HT1080 (cell line): ENCODE data around the gene DNAJC5G. TPM values are rescaled to one million over a fixed set of nuclear protein-coding genes. Genes with fewer than 3 reads are reported as not detected.
"Not testable (repeated sequence)": the region's sequence is repeated elsewhere in the genome, so short reads cannot be mapped to it uniquely, and the experiment has no call there.

ENCODE experiments used
- DNase-seq: peaks from one replicate; pipeline ENCODE4 v3.0.0-alpha.2; 2015; ENCODE audit warnings: low read depth
- total RNA-seq: library from RNA; depleted of rRNA; stranded (reverse); fragments of >200 nt; shearing (Covaris generic); gene quantifications from 2 replicates; pipeline ENCODE4 v1.2.3, GENCODE V29; 2014

The DNAJC5G gene
- total RNA-seq, 1 experiment from 2014 or later: not detected

DNA sequence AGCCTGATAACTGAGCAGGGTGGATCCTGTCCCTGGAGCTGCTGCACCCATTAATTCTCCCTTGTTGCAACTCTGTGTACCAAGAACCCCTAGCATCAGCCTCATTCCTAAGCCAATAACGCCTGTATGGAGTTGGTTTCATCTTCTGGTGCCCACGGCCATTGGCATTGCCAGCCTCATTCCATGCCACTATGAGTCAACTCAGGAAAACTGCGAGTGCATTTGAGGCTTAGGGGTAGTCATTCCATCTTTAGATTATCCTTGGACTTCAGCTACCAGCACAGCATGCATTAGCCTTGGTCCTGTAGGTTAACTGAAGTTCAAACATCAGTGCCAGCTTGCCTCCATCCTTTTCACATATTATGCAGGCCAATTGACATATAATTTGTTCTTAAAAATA is 5.6 kb downstream of the DNAJC5G start:
- no peak for DNase-seq

DNA sequence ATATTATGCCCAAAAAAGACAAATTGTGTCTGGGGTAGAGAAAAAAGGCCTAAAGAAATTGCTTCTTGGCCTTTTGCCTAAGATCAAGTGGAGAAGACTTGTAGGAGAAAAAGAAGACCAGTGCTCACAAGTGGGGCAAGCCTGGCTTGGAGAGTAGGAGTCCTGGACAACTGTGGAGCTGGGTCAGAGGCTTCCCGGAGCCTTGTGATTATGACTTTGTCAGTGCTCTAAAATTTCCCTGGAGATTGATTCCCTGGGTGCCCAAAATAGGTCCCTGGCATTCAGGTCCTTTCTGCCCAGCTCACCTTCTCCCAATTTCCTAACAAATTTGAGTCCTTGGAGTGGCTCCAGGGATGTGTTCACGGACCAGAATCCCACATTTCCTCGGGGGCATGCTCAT is 6.2 kb downstream of the DNAJC5G start:
- DNase-seq: no peak

DNA sequence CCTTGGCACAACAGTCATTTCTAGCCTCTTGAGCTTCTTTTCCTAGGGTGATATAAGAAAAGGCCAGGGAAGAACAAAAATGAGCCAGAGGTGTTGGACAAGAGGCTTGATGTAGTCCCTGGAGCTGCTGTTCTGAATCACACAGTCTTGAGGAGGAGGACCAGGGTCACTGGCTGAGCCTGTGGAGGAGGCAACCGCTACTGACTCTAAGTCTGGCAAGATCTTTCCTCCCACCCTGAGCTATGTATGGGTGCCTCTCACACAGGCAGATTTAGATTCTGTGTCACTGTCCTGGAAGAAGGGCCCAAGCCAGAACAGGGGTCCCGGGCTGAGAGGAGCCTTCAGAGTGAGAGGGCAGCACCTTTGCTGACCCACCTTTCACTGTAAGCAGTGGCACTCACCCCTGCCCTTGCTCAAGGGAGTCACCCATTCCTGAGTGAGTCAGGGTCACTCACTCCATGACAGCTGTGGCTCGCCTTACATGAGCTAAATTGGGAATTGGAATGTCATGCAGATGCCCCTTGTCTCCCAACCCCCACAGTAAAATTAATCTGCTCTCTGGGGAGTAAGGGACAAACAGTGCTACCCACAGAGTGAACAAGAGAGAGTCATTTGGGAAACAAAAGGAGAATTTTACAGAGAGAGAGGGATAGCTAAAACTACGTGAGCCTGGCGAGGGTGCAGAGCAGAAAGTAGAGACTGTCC is 6.8 kb downstream of the DNAJC5G start, which contains the start of gene TRIM54:
TRIM54 (plus strand) TSS at position 575 of the 705 bp plus-strand sequence. CDS start 303 bp downstream, outside the sequence.
- no peak for DNase-seq

DNA sequence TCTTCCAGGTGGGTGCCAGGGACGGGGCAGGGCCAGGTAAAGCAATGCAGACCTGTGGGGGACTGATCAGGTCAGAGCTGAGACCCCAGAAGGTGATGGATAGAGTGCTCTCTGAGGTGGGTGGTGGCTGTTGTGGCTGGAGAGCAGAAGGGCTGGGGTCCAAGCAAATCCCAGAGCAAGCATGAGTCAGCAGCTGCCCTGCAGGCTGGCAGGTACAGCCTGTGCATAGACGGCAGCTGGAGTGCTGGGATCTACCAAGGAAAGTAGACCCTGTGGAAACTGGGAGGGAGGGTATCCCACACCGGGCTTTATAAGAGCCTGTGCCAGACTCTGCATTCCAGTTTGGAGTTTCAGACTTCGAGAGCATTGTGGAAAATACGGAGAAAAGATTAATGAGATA is 7.7 kb downstream of the DNAJC5G start:
- DNase-seq: no peak

DNA sequence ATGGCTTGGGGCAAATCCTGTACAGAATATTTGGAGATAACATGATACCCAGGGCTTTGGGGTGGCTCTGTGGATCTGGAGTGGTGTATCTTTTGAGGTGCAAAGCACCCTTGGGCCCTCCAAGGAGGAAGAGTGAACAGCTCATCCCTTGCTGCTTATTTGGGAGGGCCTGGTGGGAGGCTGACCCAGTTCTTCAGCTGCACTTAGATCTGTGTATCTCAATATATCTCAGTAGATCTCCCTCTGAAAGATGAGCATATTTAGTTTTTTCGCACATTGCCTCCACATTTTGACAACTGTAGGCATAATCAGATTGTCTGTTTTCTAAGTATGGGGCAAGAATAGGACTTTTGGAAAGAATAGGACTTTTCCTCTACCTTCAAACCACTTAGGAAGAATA is 9.8 kb downstream of the DNAJC5G start:
- no peak for DNase-seq

DNA sequence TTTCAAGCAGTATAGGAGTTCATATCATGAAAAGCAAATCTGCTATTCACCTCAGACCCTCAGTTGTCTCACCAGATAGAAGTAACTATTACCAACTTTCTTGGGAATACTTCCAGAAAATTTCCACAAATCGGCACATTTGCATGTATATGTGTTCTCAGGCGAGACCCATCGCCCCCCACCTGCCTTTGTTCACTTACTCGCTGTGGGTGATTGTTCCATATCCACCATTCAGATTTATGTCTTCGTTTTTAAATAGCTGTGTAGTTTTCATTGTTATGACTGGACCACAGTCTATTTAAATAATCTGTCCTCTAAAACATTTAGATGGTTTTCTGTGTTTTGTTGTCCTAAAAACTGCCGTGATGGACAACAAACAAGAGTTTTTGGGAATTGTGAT is 10.2 kb downstream of the DNAJC5G start:
- DNase-seq: no peak

DNA sequence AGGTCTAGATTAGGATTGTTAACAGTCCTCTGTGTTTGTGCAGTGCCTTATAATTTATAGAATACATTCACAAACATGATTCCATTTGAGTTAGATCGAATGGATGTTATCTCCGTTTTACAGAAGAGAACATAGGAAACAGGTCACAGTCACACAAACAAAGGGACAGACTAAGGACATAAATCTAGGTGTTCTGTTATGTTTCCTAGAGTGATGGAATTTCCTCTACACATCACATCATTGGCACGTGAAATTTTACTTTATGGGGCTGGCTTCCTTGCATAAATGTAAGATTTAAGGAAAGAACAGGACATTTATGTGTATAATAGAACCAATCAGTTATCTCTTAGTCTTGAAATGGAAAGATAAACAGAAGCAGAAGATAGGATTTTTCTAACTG is 13.4 kb downstream of the DNAJC5G start:
- DNase-seq: no peak

DNA sequence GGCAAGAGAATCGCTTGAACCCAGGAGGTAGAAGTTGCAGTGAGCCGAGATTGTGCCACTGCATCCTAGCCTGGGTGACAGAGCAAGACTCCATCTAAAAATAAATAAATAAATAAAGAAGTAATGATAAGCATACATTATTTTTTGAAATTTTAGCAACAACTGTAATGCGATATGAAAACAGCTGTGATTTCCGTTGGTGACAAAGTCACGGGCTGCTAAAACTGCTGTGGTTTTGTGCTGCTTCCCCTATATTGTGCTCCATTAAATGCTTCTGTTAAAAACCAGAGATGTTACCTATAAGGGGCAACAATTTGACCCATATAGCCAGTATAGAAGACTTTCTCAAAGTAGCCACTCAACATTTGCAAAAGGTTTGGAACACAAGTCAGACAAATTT is 15.3 kb downstream of the DNAJC5G start:
- DNase-seq: no peak

DNA sequence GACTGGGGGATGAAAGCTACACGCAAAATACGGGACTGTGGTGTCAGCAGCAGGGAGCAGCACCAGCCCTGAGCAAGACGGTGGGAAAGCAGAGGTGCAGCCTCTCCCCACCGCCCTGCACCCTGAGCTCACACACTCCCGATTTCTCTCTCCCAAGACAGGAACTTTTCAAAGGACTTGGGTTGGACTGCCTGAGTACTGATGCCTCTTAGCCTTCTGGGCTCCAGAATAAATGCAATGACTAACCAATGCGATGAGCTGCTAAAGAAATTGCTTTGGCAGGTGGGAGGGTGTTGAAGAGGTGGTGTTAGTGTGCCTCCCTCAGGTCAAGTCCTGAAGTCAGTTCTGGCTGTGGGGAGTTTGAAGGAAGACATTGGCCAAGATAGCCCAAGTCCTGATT is 16.6 kb downstream of the DNAJC5G start:
- DNase-seq: peak; percentile 41

DNA sequence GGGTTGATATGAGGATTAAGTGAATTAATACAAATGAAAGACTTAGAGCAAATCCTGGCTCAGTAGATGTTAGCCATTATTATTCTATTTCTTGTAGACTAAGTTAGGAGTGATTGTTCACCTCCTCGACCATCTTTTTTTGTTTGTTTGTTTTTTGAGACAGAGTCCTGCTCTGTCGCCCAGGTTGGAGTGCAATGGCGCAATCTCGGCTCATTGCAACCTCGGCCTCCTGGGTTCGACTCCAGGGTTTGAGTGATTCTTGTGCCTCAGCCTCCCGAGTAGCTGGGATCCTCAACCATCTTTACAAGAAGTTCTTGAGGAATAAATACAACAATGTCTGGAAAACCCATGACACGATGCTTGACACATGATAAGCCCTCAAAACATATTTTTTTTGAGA is 19.7 kb downstream of the DNAJC5G start:
- DNase-seq: no peak

DNA sequence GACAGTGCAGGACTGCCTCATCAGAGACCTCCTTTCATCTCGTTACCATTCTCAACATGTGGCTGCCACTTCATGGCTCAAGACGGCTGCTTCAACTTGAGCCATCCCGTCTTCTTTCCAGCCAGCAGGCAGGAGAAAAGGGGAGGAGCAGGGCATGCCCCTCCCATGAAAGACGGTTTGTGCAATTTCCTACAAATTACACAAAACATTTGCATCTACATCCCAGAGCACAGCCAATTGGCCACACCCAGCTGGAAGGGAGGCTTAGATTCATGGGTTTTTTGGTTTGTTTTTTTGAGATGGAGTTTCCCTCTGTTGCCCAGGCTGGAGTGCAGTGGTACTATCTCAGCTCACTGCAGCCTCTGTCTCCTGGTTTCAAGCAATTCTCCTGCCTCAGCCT is 21.2 kb downstream of the DNAJC5G start:
- DNase-seq: no peak

DNA sequence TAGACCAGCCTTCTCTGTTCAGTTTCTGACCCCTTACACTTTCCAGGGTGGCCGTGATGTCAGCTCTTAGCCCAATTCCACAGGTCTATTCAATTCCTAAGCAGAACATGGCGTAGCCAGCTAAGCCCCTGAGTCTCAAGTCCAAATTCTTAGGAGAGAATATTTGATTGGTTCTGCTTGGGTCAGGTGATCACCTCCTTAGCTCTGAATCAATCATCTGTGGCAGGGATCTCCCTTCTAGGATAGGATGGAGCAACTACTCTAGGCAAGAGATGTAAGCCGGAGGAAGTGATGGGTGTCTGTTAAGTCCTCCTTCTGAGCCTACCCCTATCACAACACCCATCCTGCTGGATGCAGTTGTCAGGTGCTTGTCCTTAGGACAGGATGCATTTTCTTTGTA is 22.0 kb downstream of the DNAJC5G start:
- no peak for DNase-seq

DNA sequence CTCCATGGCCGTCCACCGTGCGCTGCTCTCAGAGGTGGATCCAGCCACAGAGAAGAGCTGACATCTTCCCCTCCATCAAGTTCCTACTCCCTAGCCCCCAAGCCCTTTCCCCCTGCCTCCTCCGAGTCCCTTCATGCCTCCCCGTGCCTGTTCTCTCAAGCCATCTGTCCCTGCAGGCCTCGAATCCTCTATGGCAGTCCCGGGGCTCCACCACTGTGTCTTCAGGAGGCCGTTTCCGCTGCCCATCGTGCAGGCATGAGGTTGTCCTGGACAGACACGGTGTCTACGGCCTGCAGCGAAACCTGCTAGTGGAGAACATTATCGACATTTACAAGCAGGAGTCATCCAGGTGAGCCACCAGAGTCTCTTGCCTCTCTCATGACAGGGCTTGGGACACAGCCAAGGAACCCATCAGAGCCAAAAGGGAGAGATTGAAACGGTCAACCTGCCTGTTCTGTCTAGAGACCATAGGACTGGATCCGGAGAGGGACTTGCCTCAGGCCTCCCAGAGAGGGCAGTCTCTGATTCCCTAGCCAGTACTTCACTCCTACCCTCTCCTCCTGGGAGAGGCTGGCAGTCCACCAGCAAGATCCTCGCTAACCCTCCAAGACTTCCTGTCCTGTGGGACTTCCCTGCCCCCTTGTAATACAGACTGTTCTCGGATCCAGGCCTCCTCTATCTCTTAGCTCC is 23.3 kb downstream of the DNAJC5G start:
- peak; percentile 56 for DNase-seq

DNA sequence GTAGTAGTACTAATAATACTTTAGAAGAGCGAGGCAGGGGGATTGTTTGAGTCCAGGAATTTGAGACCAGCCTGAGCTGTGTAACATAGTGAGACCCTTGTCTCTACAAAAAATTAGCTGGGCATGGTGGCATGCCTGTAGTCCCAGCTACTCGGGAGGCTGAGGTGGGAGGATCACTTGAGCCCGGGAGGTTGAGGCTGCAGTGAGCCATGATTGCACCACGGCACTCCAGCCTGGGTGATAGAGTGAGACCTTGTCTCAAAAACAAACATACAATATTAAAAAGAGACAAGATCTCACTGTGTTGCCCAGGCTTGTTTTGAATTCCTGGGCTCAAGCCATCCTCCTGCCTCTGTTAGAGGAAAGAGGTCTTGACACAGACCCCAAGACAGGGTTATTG is 25.4 kb downstream of the DNAJC5G start:
- DNase-seq: not testable (repeated sequence)

DNA sequence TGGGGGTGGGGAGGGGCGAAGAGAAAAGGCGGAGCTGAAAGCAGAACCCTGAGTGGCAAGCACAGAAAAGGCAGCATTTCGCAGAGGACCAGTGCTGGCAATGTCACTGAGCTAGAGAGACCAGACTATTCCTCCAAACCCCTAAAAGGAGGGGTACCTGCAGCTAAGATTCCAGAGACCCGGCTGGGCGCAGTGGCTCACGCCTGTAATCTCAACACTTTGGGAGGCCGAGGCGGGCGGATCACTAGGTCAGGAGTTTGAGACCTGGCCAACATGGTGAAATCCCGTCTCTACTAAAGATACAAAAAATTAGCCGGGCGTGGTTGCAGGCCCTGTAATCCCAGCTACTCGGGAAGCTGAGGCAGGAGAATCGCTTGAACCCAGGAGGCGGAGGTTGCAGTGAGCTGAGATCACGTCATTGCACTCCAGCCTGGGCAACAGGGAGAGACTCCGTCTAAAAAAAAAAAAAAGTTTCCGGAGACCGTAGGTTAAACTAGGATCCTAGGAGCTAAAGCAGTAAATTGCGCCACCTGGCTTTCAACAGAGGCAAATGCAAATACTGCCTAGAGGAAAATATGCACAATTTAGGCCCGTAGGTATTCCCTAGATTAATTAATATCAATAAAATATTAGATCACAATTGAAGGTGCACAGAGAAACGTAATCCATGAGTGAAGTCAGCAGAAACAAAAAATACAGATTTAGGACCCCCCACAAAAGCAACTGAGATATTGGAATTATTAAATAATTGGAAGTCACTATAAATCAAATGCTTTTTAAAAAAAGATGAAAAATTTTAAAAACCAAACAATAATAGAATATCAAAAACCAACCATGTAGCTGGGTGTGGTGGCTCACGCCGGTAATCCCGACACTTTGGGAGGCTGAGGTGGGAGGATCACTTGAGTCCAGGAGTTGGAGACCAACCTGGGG is 28.1 kb downstream of the DNAJC5G start:
- DNase-seq: peak; percentile 73

DNA sequence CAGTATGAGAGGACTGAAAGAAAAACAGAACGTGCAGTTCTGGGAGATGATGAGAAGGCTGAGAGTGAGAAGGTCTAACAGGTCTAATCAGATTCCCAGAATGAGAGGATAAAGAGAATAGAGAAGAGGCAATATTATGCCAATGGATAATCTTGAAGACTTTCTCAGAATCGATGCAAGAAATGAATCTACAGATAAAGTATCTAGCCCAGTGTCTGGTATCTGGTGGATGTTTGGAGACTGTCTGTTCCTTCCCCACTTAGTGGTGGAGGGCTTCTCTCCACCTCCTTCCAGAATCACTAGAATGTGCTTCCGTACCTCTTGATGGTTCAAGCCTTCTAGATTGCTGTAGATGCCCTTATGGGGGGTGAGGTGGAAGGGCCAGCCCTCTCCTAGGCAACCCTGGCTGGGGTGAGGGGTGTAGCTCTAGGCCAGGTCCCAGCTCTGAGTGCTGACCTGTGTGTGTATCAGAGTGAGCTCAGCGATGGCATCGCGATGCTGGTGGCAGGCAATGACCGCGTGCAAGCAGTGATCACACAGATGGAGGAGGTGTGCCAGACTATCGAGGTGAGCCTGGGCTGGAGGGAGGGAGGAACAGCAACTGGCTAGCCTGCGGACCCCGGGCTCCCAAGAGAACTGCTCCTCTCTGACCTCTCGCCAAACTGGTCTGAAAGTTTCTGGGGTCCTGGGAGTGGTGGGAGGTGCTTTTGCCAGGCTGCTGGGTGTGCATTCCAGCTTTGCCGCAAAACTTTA is 29.4 kb downstream of the DNAJC5G start:
- no peak for DNase-seq

DNA sequence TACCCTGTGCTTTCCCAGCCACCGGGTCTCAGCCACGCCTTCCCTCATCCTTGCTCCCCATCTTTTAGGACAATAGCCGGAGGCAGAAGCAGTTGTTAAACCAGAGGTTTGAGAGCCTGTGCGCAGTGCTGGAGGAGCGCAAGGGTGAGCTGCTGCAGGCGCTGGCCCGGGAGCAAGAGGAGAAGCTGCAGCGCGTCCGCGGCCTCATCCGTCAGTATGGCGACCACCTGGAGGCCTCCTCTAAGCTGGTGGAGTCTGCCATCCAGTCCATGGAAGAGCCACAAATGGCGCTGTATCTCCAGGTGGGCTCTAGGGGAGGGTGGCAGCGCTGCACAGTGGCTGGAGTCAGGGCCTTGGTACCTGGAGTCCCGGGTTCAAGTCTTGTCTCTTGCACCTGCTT is 30.3 kb downstream of the DNAJC5G start:
- no peak for DNase-seq

DNA sequence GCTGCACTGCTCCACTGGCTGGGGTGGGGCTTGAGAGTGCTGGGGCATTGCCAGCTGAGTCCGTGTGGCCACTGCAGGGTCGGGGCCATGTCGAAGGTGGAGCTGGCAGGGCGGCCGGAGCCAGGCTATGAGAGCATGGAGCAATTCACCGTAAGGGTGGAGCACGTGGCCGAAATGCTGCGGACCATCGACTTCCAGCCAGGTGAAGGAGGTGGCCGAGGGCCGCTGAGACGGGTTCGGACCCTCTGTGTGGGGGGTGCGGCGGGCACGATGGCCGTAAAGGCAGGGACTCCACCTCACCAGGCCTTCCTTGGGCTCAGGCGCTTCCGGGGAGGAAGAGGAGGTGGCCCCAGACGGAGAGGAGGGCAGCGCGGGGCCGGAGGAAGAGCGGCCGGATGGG is 30.9 kb downstream of the DNAJC5G start:
- DNase-seq: no peak

DNA sequence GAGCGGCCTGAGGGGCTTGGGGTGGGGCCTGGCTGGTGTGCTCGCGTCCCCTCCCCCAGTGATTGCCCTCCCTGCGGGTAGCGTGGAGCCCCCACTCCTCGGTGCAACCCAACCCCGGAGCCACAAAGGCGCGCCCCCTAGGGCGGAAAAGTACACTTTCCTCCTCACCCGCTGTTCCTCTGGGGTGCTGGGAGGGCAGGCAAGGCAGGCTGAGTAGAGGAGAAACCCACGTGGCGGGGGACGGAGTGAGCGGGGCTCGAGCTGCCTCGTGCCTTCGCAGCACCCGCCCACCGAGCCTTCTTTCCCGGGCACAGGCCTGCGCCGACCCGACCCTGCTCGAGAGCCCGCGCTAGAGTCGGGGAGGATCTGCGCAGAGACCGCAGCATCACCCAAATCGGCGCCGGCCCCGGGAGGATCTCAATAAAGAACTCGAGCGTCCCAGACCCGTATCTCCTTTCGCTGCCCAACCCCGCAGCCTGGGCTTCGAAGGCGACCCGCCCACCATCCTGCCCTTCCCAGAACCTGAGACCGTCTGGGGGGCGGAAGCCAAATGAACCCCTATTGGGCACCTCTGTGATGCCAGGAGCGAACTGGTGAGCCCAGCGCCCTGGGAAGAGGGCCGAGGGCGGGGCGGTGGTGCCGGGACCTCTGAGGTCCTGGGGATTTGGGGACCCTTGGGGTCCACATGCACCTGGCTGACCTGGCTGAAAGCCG is 31.5 kb downstream of the DNAJC5G start:
- no peak for DNase-seq

DNA sequence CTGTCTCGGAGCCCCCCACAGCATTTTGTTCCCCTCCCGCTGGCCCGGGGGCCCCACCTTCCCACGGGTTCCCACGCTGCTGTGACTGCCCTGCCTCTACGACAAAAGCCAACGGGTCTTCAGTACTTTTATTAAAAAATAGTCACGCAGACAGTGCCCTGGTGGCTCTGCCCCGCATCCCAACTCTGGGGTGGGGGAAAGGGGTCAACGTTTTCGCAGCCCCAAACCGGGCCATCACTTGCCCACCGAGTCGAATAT is 32.0 kb downstream of the DNAJC5G start:
- no peak for DNase-seq
